Activated T-cell treated with anti-CD3 and anti-CD28 coated beads for 4 hours (primary cell): ENCODE results near the gene C1QTNF6.

Experiments
- DNase-seq: peaks from one replicate; pipeline ENCODE4 v3.0.0-alpha.2; 2020

C1QTNF6 gene

GRCh38 chr22:37160027-37160426 lies 28.0 kb downstream of the C1QTNF6 start:
- no peak for DNase-seq

- no peak for DNase-seq
Measured at GRCh38 chr22:37158963-37159290, 29.1 kb downstream of the C1QTNF6 start.

GRCh38 chr22:37157516-37158285 lies 30.3 kb downstream of the C1QTNF6 start:
- no peak for DNase-seq

GRCh38 chr22:37156686-37157435 lies 31.2 kb downstream of the C1QTNF6 start:
- no peak for DNase-seq

- no peak for DNase-seq
Measured at GRCh38 chr22:37155971-37156370, 32.1 kb downstream of the C1QTNF6 start.

- DNase-seq = no peak
Measured at GRCh38 chr22:37154925-37155712, 32.9 kb downstream of the C1QTNF6 start.

GRCh38 chr22:37153901-37154300 lies 34.1 kb downstream of the C1QTNF6 start:
- DNase-seq = no peak

GRCh38 chr22:37151401-37151800 lies 36.6 kb downstream of the C1QTNF6 start:
- no peak for DNase-seq

GRCh38 chr22:37150701-37151100 lies 37.3 kb downstream of the C1QTNF6 start:
- DNase-seq = no peak

- DNase-seq = no peak
Measured at GRCh38 chr22:37148742-37149665, 39.0 kb downstream of the C1QTNF6 start.

GRCh38 chr22:37148031-37148651 lies 39.9 kb downstream of the C1QTNF6 start:
- no peak for DNase-seq

GRCh38 chr22:37147186-37147990 lies 40.7 kb downstream of the C1QTNF6 start:
- DNase-seq = no peak

GRCh38 chr22:37146507-37147180 lies 41.4 kb downstream of the C1QTNF6 start:
- DNase-seq = no peak

GRCh38 chr22:37146051-37146385 lies 42.0 kb downstream of the C1QTNF6 start:
- DNase-seq = no peak

- no peak for DNase-seq
Measured at GRCh38 chr22:37145180-37146050, 42.6 kb downstream of the C1QTNF6 start.

GRCh38 chr22:37144180-37144554 lies 43.9 kb downstream of the C1QTNF6 start:
- no peak for DNase-seq

GRCh38 chr22:37141971-37142370 lies 46.1 kb downstream of the C1QTNF6 start:
- DNase-seq = no peak

- no peak for DNase-seq
Measured at GRCh38 chr22:37141476-37141875, 46.6 kb downstream of the C1QTNF6 start.

- no peak for DNase-seq
Measured at GRCh38 chr22:37140686-37141323, 47.2 kb downstream of the C1QTNF6 start.
